ENCODE results near the gene MBD5.

Gene MBD5

DNA sequence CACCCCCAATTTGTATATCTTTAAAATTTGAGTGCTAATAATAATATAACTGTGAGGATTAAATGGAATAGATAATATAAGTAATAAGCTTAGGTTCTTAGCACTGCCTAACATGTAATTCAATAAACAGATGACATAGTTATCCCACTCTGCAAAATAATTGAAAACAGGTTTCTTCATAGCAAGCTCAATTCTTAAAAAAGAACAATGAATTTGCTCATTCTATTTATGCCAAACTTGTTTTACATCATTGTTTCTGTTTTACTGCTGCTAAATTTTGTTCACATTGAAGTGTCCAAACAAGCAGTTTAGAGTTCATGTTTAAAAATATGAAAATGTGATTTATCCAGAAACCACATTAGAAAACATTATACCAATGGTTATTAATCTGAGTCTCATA, 217.0 kb downstream of the MBD5 start:
- no peak for DNase-seq

DNA sequence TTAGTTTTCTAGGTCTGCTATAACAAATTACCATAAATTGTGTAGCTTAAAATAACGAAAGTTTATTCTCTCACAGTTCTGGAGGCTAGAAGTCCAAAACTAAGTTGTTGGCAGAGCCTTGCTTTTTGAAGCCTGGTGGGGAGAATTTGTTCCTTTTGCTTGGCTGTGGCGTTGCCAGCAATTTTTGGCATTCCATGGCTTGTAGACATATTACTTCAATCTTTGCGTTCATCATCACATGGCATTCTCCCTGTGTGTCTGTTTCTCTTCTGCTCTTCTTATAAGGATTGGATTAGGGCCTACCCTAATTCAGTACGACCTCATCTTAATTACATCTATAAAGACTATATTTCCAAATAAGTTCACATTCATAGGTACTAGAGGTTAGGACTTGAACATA, 217.7 kb downstream of the MBD5 start:
- no peak for DNase-seq

GRCh38 chr2:148240838-148241237, 219.9 kb downstream of the MBD5 start:
- no peak for DNase-seq

DNA sequence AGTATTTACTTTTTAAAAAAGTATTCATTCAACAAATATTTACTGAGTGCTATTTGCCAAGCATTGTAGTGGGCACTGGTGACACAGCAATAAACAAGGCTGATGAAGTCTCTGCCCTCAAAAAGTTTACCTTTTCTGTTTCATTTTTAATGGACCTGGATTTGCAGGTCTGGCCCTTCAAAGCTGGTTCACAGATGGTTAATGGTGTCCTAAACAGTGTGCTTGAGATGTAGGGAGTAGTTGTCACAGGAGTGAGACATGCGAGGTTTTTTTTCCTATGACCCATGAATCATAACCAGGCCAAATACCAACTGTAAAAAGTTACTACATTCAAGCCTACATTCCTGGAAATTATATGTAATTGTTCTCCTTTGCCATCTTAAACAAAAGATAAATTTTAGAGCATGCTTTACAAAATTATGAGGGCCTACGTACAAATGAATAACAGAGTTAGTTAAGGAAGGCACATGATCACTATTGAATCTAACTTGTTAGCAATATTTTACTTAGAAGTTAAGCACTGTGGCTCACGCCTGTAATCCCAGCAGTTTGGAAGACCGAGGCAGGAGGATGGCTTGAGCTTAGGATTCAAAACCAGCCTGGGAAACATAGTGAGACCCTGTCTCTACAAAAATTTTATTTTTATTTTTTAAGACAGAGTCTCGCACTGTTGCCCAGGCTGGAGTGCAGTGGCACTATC, 223.9 kb downstream of the MBD5 start:
- no peak for DNase-seq

GRCh38 chr2:148251993-148252392, 231.1 kb downstream of the MBD5 start:
- no peak for DNase-seq

GRCh38 chr2:148252646-148253045, 231.8 kb downstream of the MBD5 start:
- DNase-seq = no peak

GRCh38 chr2:148253685-148254084, 232.8 kb downstream of the MBD5 start:
- no peak for DNase-seq

DNA sequence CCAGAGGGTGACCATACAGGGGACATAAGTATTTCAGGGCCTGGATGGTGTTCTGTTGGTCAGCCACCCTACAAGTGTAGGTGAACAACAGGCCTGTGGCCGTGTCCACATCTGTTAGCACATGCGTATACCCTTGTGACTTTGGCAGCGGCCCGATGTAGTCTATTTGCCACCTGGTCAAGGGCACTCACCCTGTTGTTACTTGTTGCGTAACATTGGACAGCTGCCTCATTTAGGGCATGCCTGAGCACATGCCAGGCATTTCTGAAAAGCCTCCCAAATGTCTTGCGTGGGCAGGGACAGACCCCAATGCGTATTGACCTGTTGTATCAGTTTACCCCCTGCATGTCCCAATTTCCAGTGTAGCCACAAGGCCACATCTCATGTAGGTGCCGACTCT, 235.0 kb downstream of the MBD5 start:
- DNase-seq = no peak

DNA sequence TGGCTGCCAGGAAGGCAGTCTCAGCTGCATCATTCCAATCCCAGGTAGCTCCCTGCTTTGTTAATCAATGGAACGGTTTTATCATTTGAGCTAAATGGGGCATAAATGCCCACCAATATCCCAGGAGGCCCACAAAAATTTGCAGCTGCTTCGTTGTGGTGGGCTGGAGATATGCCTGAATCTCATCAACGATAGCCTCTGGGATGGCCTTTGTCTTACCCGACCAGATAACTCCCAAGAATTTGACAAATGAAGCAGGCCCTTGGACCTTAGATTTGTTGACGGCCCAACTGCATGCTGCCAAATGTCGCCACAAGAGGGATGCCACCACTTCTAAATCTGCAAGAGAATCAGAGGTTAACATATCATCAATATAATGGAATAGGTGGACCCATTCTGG, 236.4 kb downstream of the MBD5 start:
- DNase-seq = no peak

GRCh38 chr2:148258124-148258523, 237.2 kb downstream of the MBD5 start:
- no peak for DNase-seq

GRCh38 chr2:148259674-148260073, 238.8 kb downstream of the MBD5 start:
- no peak for DNase-seq

DNA sequence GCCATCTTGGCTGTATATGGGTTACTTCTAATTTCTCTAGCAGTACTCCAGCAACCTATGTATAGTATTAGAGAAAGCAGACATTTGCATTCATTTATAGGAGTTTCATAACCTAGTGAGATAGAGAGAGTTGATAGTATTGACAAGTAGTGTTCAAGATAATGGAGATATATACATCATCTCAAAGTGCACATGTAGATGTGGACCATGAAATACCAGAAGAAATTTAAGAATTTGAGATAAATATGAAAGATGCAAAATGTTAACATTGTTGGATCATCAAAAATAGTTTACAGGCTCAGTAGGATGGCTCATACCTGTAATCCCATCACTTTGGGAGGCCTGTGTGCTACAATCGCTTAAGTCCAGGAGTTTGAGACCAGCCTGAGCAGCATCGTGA, 243.0 kb downstream of the MBD5 start:
- no peak for DNase-seq

DNA sequence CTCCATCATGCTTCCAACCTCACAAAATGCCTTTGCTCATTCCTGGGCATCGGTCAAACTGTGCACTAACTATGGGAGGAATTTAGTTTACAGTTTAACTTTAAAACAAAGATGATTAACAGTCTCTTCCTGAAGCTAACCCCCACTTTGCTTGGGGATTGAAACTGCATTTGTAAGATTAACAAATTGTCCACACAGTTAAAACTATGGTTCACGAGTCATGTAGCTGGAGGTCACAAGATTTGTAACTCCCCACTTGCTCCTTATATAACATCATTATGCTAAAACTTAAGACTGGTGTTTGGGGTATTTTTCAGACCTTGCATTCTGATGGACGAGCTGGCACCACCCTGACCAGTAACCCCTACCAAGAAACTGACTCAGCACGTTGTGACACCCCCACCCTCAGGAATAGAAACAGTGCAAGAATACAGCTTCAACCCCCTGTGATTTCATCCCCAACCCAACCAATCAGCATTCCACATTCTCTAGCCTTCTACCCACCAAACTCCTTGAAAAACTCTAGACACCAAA, 252.3 kb downstream of the MBD5 start:
- DNase-seq = no peak

- DNase-seq = no peak
Measured at GRCh38 chr2:148279216-148279615, 258.3 kb downstream of the MBD5 start.

GRCh38 chr2:148282201-148282600, 261.3 kb downstream of the MBD5 start:
- no peak for DNase-seq

- DNase-seq = no peak
Measured at GRCh38 chr2:148292431-148292830, 271.5 kb downstream of the MBD5 start.

DNA sequence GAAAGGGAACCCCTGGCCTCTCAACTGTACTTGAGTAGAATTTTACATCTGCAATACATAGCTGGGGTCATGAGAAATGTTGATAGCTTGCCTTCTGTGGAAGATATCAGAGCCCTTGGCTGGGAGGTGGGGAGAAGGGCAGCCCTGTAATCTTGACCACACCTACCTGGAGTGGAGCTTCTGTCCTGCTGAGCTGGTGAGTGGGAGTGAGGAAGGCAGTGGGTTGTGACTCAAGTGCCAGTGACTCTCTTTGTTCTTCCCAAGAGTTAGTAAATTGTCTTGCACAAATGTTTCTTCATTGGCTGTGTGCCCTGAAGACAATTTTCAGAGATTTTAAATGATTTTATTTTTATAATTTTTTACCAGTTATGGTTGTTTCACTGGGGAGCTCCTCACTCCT, 277.3 kb downstream of the MBD5 start:
- DNase-seq = no peak

DNA sequence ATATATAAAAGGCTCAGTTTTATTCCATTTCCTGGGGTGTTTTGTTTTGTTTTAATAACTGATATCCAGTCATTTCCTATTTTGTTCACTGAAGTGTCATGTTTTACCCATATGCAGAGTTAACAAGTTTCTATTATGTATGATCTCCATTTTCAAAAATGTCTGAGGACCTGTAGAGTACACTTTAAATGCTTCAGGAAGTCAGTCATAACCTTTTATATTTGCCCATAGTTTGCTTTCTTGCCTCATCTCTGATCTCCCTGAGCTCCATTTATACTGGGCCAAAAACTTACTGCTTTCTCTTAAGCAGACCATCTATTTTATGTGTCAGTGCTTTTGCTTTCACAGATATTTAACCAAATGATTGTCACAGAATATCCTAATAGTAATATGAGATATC, 278.7 kb downstream of the MBD5 start:
- no peak for DNase-seq

DNA sequence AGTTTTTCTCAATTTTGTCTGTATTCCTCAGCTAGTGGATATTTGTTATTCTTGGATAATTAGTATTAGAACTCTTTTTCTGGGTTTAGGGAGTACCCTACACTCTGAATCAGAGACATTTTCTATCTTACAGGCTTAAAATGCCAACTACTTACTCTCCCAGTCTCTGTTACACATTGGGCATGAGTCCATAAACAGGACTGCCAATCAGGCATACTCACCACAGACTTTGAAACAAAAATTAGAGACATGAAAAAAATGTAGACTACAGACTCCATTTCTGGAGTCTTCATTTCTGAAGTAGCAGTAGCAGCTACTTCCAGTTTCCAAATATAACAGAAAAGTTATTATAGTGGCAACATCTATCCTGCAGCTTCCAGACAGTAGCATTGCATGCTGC, 279.7 kb downstream of the MBD5 start:
- DNase-seq = no peak

GRCh38 chr2:148301362-148301761, 280.5 kb downstream of the MBD5 start:
- DNase-seq = no peak

DNA sequence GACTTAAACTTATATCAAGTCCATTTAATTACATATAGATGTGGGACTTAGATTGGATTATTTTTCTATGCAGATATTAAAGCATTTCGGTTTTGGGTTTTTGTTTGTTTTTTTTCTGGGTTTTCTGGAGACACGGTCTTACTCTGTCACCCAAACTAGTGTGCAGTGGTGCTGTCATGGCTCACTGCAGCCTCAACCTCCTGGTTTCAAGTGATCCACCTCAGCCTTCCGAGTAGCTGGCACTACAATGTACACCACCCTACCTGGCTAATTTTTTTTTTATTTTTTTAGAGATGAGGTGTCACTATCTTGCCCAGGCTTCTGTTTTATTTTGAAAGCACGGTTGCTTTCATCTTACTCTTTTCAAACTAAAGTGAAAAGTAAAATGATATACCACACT, 281.6 kb downstream of the MBD5 start:
- DNase-seq = no peak

DNA sequence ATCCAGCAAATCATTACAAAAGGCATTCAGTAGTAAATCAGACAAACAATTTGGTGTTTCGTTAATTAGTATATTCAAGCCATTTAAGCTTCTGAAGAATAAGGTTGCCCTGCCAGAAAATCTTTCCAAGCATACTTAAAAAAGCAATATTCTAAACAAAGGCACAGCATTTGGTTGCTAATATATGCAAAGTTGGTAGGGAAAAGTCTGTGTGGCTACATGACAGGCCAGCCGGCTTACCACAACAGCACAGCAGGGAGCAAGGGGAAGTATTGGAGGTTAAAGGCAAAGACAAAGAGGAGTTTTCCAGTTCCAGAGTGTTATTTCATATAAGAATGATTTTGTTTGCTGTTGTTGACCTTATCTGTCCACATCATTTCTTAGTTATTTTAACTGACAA, 282.3 kb downstream of the MBD5 start:
- no peak for DNase-seq

DNA sequence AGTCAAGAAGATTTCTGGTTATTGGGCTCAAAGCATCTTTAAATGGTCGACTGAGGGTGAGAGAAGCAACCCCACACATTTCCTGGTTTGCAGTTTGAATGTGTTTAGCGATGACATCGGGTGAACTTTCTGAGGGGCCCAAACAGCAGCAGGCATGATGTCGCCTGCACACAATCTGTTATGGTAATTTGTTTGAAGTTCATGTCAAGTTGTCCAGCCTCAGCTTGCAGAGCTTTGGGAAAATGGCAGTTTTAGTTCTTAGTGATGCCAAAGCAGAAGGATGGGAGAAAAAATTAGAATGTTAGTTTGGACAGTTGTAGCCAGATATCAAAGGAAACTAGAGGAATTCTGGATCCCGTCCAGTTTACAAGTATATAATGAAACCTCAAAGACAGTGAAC, 284.6 kb downstream of the MBD5 start:
- no peak for DNase-seq

DNA sequence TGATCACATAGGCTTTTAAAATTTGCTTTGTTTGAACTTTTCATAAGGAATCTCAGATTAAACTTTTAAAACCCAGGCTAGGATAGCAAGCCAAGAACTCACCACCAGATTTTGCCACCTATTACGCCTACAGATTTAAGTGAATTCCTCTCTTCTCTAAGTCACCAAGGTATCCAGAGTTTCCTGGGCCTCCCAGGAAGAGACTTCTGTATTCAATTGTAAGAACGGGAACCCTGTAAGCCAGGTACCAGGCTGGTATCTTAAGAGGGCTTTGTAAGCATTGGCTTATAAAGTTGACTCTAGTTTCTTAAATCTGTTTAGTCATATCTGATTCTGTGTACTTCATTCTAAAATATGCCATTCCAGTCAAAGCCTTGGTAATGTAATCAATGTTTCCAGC, 285.1 kb downstream of the MBD5 start:
- DNase-seq = no peak

DNA sequence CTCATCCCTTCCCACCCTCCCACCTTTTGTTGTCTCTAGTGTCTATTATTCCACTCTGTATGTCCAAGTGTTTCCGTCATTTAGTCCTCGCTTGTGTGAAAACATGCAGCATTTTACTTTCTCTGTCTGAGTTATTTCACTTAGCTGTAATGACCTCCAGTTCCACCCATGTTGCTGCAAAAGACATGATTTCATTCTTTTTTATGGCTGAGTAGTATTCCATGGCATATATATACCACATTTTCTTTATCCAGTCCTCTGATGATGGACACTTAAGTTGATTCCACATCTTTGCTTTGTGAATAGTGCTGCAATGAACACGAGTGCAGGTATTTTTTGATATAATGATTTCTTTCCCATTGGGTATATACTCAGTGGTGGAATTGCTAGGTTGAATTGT, 296.7 kb downstream of the MBD5 start:
- no peak for DNase-seq
